Subcutaneous adipose tissue (tissue), 4 donors: ENCODE measurements around the gene HID1. TPM values are rescaled to one million over a fixed set of nuclear protein-coding genes. Genes with fewer than 3 reads are reported as not detected.

ENCODE experiments used
- CTCF ChIP-seq: fragments of 450-650 bp; IDR thresholded peaks from one replicate; pipeline ENCODE4 v1.5.1; 2016; ENCODE audit warnings: low read depth, mild to moderate bottlenecking, control low read depth, antibody characterized with exemption, moderate library complexity
- total RNA-seq, 4 donors: library from RNA; depleted of rRNA; stranded (reverse); fragments of >200 nt; gene quantifications; one replicate each; pipeline ENCODE4 v1.1.0, GENCODE V29; 2016

HID1 gene
- total RNA-seq, 4 donors from 2014 or later, result 3.2 to 16.6 (median 3.6) TPM

GRCh38 chr17:74921026-74921681, 51.4 kb downstream of the HID1 start:
- TF ChIP-seq CTCF, result no peak

- no peak for TF ChIP-seq CTCF
These were observed 51.9 kb downstream of the HID1 start for GRCh38 chr17:74920642-74921025.

GRCh38 chr17:74920306-74920620, 52.3 kb downstream of the HID1 start:
- no peak for TF ChIP-seq CTCF

- no peak for TF ChIP-seq CTCF
These were observed 52.9 kb downstream of the HID1 start for GRCh38 chr17:74919440-74920305.

GRCh38 chr17:74918906-74919305, 53.7 kb downstream of the HID1 start:
- TF ChIP-seq CTCF, result no peak

- TF ChIP-seq CTCF, result no peak
These were observed 55.1 kb downstream of the HID1 start for GRCh38 chr17:74917430-74917829.

GRCh38 chr17:74916851-74917199, 55.7 kb downstream of the HID1 start:
- no peak for TF ChIP-seq CTCF
